Large intestine (tissue), 3 donors: Measurements from ENCODE around the gene NACC1. TPM values are rescaled to one million over a fixed set of nuclear protein-coding genes. Genes with fewer than 3 reads are reported as not detected.

Source experiments
- DNase-seq, 2 donors: peaks; one replicate each; pipeline versions ENCODE4 v3.0.0 to v3.0.0-alpha.2; 2013
- H3K27ac ChIP-seq: one replicate; pipeline ENCODE4 v1.5.1; 2013; ENCODE audit warnings: low read length
- H3K27me3 ChIP-seq: 2 replicates; pipeline ENCODE4 v1.6.1; 2013; ENCODE audit warnings: low read length; ENCODE audit not compliant: control insufficient read depth, insufficient read depth
- H3K36me3 ChIP-seq: 2 replicates; pipeline ENCODE4 v1.6.1; 2013; ENCODE audit warnings: low read length; ENCODE audit not compliant: control insufficient read depth, insufficient read depth
- H3K4me1 ChIP-seq: one replicate; pipeline ENCODE4 v1.6.1; 2013; ENCODE audit warnings: low read length; ENCODE audit not compliant: control insufficient read depth, insufficient read depth
- H3K4me3 ChIP-seq: one replicate; pipeline ENCODE4 v1.5.1; 2013; ENCODE audit warnings: low read length
- H3K9me3 ChIP-seq: one replicate; pipeline ENCODE4 v1.6.1; 2013; ENCODE audit warnings: mild to moderate bottlenecking, low read depth, low read length, moderate library complexity; ENCODE audit not compliant: control insufficient read depth
- WGBS: methylation state at CpG from one replicate; pipeline ENCODE4 v1.1.5; 2013; ENCODE audit warnings: low lambda C conversion rate; ENCODE audit not compliant: insufficient coverage; 5-methylcytosine and 5-hydroxymethylcytosine counted together
- polyA plus RNA-seq: library from polyadenylated mRNA; unstranded; fragments of 120-200 nt; gene quantifications from one replicate; pipeline ENCODE4 v1.2.1, GENCODE V29; 2013

NACC1 gene
- polyA plus RNA-seq, 1 donor = 19.4 TPM

- no peaks in the 10 kb centered on the region for H3K9me3 ChIP-seq
- H3K4me1 ChIP-seq = no peaks in the 10 kb centered on the region
- H3K27ac ChIP-seq = no peak overlapping the region
- peaks cover 37% of the 10 kb centered on the region for H3K36me3 ChIP-seq
- DNase-seq = no peak
- WGBS = no CpG with 5 or more reads among the region's 15 CpGs
- H3K27me3 ChIP-seq = no peaks in the 10 kb centered on the region
- H3K4me3 ChIP-seq = no peak overlapping the region
Observed at GRCh38 chr19:13110099-13110610, 7.9 kb upstream of the NACC1 start.

GRCh38 chr19:13112555-13112954 is 5.5 kb upstream of the NACC1 start:
- DNase-seq = no peak
- H3K4me3 ChIP-seq = no peak overlapping the region
- no CpG with 5 or more reads among the region's 10 CpGs for WGBS
- no peak overlapping the region for H3K27ac ChIP-seq
- peaks cover 35% of the 10 kb centered on the region for H3K36me3 ChIP-seq
- H3K4me1 ChIP-seq = peaks cover 8% of the 10 kb centered on the region
- H3K27me3 ChIP-seq = no peaks in the 10 kb centered on the region
- no peaks in the 10 kb centered on the region for H3K9me3 ChIP-seq

GRCh38 chr19:13115936-13116281 is 2.2 kb upstream of the NACC1 start:
- Histone ChIP-seq H3K4me3 (peak overlapping the region; percentile 97), H3K27me3 (no peaks in the 10 kb centered on the region)

GRCh38 chr19:13116282-13117175 is 1.5 kb upstream of the NACC1 start, which contains the start of gene TRMT1:
TRMT1 (minus strand) TSS chr19:13116740; CDS start chr19:13116399, 341 bp downstream.
- DNase-seq = peak; percentile 88 to 93
- peak within 1 kb of the TSS; percentile 97 for H3K4me3 ChIP-seq
- no peaks in the 10 kb centered on the region for H3K9me3 ChIP-seq
- H3K27ac ChIP-seq = peak within 1 kb of the TSS; percentile 45
- H3K36me3 ChIP-seq = peaks cover 21% of the 10 kb centered on the region
- H3K27me3 ChIP-seq = no peaks in the 10 kb centered on the region
- H3K4me1 ChIP-seq = peaks cover 16% of the 10 kb centered on the region
- no CpG with 5 or more reads among the region's 51 CpGs for WGBS

More at GRCh38 chr19:13115936-13116281, 2.2 kb upstream of the NACC1 start:
- peaks cover 16% of the 10 kb centered on the region for H3K4me1 ChIP-seq
- H3K9me3 ChIP-seq = no peaks in the 10 kb centered on the region
- H3K27ac ChIP-seq = no peak overlapping the region
- no CpG with 5 or more reads among the region's 18 CpGs for WGBS
- DNase-seq = no peak
- H3K36me3 ChIP-seq = peaks cover 20% of the 10 kb centered on the region

GRCh38 chr19:13117176-13117771 is 790 bp upstream of the NACC1 start:
- peaks cover 24% of the 10 kb centered on the region for H3K36me3 ChIP-seq
- H3K27me3 ChIP-seq = no peaks in the 10 kb centered on the region
- H3K27ac ChIP-seq = peak overlapping the region; percentile 45
- no peaks in the 10 kb centered on the region for H3K9me3 ChIP-seq
- 0% methylated on average over 1 of the region's 20 CpGs for WGBS
- H3K4me3 ChIP-seq = peak overlapping the region; percentile 97
- DNase-seq = no peak
- H3K4me1 ChIP-seq = peaks cover 22% of the 10 kb centered on the region

- DNase-seq = peak in 1 of 2 donors; percentile 48
- H3K36me3 ChIP-seq = peaks cover 14% of the 10 kb centered on the region
- no peaks in the 10 kb centered on the region for H3K27me3 ChIP-seq
- peak overlapping the region; percentile 90 for H3K4me3 ChIP-seq
- no peaks in the 10 kb centered on the region for H3K9me3 ChIP-seq
- H3K4me1 ChIP-seq = peaks cover 25% of the 10 kb centered on the region
- WGBS = no CpG with 5 or more reads among the region's 57 CpGs
- H3K27ac ChIP-seq = no peak overlapping the region
Observed at GRCh38 chr19:13118424-13119193, 545 bp downstream of the NACC1 start.

- H3K4me1 ChIP-seq = peaks cover 25% of the 10 kb centered on the region
- H3K4me3 ChIP-seq = no peak overlapping the region
- H3K27ac ChIP-seq = no peak overlapping the region
- peaks cover 11% of the 10 kb centered on the region for H3K36me3 ChIP-seq
- DNase-seq = no peak
- no peaks in the 10 kb centered on the region for H3K9me3 ChIP-seq
- WGBS = no CpG with 5 or more reads among the region's 8 CpGs
- H3K27me3 ChIP-seq = no peaks in the 10 kb centered on the region
Observed at GRCh38 chr19:13119627-13120026, 1.6 kb downstream of the NACC1 start.

- peaks cover 25% of the 10 kb centered on the region for H3K4me1 ChIP-seq
- H3K36me3 ChIP-seq = peaks cover 9% of the 10 kb centered on the region
- no peak for DNase-seq
- H3K9me3 ChIP-seq = no peaks in the 10 kb centered on the region
- no peak overlapping the region for H3K27ac ChIP-seq
- H3K4me3 ChIP-seq = no peak overlapping the region
- no peaks in the 10 kb centered on the region for H3K27me3 ChIP-seq
- no CpG with 5 or more reads among the region's 9 CpGs for WGBS
Observed at GRCh38 chr19:13120031-13120430, 2.0 kb downstream of the NACC1 start.

GRCh38 chr19:13120817-13121216 is 2.8 kb downstream of the NACC1 start:
- H3K4me1 ChIP-seq = peaks cover 20% of the 10 kb centered on the region
- H3K36me3 ChIP-seq = peaks cover 7% of the 10 kb centered on the region
- no peak for DNase-seq

More at GRCh38 chr19:13120817-13121216, 2.8 kb downstream of the NACC1 start:
- Histone ChIP-seq H3K9me3 (no peaks in the 10 kb centered on the region), H3K27ac (no peak overlapping the region), H3K4me3 (no peak overlapping the region), H3K27me3 (no peaks in the 10 kb centered on the region)
- WGBS = no CpG with 5 or more reads among the region's 10 CpGs
